HepG2 (cell line): ENCODE measurements around the gene C1QTNF5. TPM values are rescaled to one million over a fixed set of nuclear protein-coding genes. Genes with fewer than 3 reads are reported as not detected.

Source experiments
- ARID2 ChIP-seq: sonication (generic); formaldehyde crosslinking; IDR thresholded peaks from 2 replicates; pipeline ENCODE4 v1.8.1; 2022; ENCODE audit warnings: mild to moderate bottlenecking, missing genetic modification reagents, borderline replicate concordance
- ESRRA ChIP-seq: sonication (generic); formaldehyde crosslinking; IDR thresholded peaks from 2 replicates; pipeline ENCODE4 v1.5.1; 2020; ENCODE audit warnings: mild to moderate bottlenecking, low read depth, missing genetic modification reagents
- HNRNPH1 ChIP-seq: fragments of 200-400 bp; formaldehyde crosslinking; optimal IDR thresholded peaks from 2 replicates; pipeline ENCODE3; 2017; ENCODE audit warnings: mild to moderate bottlenecking, low read depth, low read length
- KLF9 ChIP-seq: IDR thresholded peaks from 2 replicates; pipeline ENCODE4 v1.6.1; 2016; ENCODE audit warnings: low read depth
- MED1 ChIP-seq: sonication (generic); formaldehyde crosslinking; IDR thresholded peaks from 2 replicates; pipeline ENCODE4 v1.4.0; 2020; ENCODE audit warnings: missing genetic modification reagents
- NFATC3 ChIP-seq: sonication (generic); formaldehyde crosslinking; IDR thresholded peaks from 2 replicates; pipeline ENCODE4 v1.5.1; 2020; ENCODE audit warnings: mild to moderate bottlenecking, missing genetic modification reagents
- SRSF4 ChIP-seq: fragments of 200-400 bp; formaldehyde crosslinking; IDR thresholded peaks from one replicate; pipeline ENCODE4 v1.6.1; 2018; ENCODE audit warnings: mild to moderate bottlenecking, low read depth, low read length, moderate library complexity; ENCODE audit not compliant: poor library complexity, severe bottlenecking
- ZNF883 ChIP-seq: sonication (generic); formaldehyde crosslinking; IDR thresholded peaks from 2 replicates; pipeline ENCODE4 v1.5.1; 2020; ENCODE audit warnings: mild to moderate bottlenecking, missing genetic modification reagents; ENCODE audit errors: not compliant biosample characterization
- polyA plus RNA-seq, 8 experiments: library from polyadenylated mRNA; depleted of rRNA in 3 of 8; stranded (reverse) in 7 of 8; unstranded in 1 of 8; fragments of >200 nt; fragmentation: Illumina TruSeq in 4 of 8; extraction: Trizol in 4 of 8; gene quantifications; 2 replicates each; pipeline versions ENCODE4 v1.2.1 to v1.2.3, GENCODE V29; 2011 to 2016; ENCODE audit warnings: low read depth in 4 of 8, missing spikeins in 1 of 8, mixed read lengths in 1 of 8; ENCODE audit not compliant: insufficient read depth in 1 of 8
- total RNA-seq, 5 experiments: library from RNA; depleted of rRNA; stranded (reverse); fragments of >200 nt; fragmentation: Illumina TruSeq; extraction: Trizol; gene quantifications; 2 replicates each; pipeline ENCODE4 v1.2.3, GENCODE V29; 2016; ENCODE audit warnings: low read depth in 1 of 5
- TF ChIP-seq, protein P1 (sequence below): sonication (generic); formaldehyde crosslinking; IDR thresholded peaks from 2 replicates; pipeline ENCODE4 v1.4.0; 2020; ENCODE audit warnings: missing genetic modification reagents, borderline replicate concordance
- TF ChIP-seq, protein P2 (sequence below): sonication (generic); formaldehyde crosslinking; IDR thresholded peaks from 2 replicates; pipeline ENCODE4 v1.5.0; 2020; ENCODE audit warnings: missing genetic modification reagents
- TF ChIP-seq, protein P3 (sequence below): sonication (generic); formaldehyde crosslinking; IDR thresholded peaks from 2 replicates; pipeline ENCODE4 v1.4.0; 2020; ENCODE audit warnings: low read depth, missing genetic modification reagents
- TF ChIP-seq, protein P4 (sequence below): sonication (generic); formaldehyde crosslinking; IDR thresholded peaks from 2 replicates; pipeline ENCODE4 v1.9.0; 2021; ENCODE audit warnings: missing genetic modification reagents, mild to moderate bottlenecking, borderline replicate concordance
- TF ChIP-seq, protein P5 (sequence below): sonication (generic); formaldehyde crosslinking; IDR thresholded peaks from 2 replicates; pipeline ENCODE4 v1.9.0; 2021; ENCODE audit warnings: missing genetic modification reagents, borderline replicate concordance
- TF ChIP-seq, protein P6 (sequence below): sonication (generic); formaldehyde crosslinking; IDR thresholded peaks from 2 replicates; pipeline ENCODE4 v1.4.0; 2020; ENCODE audit warnings: missing genetic modification reagents, borderline replicate concordance

Gene C1QTNF5
- total and polyA plus RNA-seq, 2 of the 13 experiments (the other 11 are each of a cell fraction or from before 2014, with no cell fraction given) = 0.86 to 1.2 TPM

DNA sequence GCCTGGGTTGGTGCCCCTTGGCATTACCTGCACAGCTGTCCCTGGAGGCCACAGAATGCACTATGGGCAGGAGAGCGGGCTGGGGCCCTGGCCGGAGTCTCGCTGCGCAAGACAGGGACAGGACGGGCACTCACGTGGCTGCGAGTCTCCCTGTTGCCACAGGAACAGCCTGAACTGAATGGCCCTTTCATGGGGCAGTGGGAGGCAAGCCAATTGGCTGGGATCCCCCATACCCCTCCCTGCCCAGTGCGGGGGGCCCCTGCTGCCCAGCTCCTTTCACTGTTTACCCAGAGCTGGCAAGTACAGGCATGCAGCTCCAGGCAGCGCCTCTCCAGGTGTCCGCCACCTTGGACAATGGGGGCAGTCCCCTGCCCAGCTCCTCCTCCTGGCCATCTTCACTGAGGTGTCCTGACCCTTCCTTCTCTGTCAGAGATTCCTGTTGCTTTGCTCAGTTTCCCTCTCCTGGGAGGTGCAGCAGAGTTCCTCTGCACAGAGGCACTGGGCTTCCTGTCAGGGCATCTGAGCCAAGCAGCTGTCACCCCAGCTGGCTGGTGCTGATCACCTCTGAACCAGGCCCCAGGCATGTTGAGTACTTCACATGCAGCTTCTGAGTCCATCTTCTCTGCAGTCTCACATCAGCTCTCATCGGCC, 35.6 kb upstream of the C1QTNF5 start (continued):
- TF ChIP-seq, protein P1, sequence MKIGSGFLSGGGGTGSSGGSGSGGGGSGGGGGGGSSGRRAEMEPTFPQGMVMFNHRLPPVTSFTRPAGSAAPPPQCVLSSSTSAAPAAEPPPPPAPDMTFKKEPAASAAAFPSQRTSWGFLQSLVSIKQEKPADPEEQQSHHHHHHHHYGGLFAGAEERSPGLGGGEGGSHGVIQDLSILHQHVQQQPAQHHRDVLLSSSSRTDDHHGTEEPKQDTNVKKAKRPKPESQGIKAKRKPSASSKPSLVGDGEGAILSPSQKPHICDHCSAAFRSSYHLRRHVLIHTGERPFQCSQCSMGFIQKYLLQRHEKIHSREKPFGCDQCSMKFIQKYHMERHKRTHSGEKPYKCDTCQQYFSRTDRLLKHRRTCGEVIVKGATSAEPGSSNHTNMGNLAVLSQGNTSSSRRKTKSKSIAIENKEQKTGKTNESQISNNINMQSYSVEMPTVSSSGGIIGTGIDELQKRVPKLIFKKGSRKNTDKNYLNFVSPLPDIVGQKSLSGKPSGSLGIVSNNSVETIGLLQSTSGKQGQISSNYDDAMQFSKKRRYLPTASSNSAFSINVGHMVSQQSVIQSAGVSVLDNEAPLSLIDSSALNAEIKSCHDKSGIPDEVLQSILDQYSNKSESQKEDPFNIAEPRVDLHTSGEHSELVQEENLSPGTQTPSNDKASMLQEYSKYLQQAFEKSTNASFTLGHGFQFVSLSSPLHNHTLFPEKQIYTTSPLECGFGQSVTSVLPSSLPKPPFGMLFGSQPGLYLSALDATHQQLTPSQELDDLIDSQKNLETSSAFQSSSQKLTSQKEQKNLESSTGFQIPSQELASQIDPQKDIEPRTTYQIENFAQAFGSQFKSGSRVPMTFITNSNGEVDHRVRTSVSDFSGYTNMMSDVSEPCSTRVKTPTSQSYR (CRISPR knock-in tag) = peak; percentile 23; the same call in 1 of the 2 replicates
- TF ChIP-seq, protein P2, sequence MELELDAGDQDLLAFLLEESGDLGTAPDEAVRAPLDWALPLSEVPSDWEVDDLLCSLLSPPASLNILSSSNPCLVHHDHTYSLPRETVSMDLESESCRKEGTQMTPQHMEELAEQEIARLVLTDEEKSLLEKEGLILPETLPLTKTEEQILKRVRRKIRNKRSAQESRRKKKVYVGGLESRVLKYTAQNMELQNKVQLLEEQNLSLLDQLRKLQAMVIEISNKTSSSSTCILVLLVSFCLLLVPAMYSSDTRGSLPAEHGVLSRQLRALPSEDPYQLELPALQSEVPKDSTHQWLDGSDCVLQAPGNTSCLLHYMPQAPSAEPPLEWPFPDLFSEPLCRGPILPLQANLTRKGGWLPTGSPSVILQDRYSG = no peak
- TF ChIP-seq ARID2 (CRISPR knock-in tag) (no peak), MED1 (CRISPR knock-in tag) (peak; percentile 72), NFATC3 (CRISPR knock-in tag) (no peak), ZNF883 (CRISPR knock-in tag) (no peak), SRSF4 (no peak), HNRNPH1 (no peak), ESRRA (0 out of 2 replicates have a peak, but pooled peaks have one; percentile 27), KLF9 (CRISPR knock-in tag) (no peak)
- TF ChIP-seq, protein P3, sequence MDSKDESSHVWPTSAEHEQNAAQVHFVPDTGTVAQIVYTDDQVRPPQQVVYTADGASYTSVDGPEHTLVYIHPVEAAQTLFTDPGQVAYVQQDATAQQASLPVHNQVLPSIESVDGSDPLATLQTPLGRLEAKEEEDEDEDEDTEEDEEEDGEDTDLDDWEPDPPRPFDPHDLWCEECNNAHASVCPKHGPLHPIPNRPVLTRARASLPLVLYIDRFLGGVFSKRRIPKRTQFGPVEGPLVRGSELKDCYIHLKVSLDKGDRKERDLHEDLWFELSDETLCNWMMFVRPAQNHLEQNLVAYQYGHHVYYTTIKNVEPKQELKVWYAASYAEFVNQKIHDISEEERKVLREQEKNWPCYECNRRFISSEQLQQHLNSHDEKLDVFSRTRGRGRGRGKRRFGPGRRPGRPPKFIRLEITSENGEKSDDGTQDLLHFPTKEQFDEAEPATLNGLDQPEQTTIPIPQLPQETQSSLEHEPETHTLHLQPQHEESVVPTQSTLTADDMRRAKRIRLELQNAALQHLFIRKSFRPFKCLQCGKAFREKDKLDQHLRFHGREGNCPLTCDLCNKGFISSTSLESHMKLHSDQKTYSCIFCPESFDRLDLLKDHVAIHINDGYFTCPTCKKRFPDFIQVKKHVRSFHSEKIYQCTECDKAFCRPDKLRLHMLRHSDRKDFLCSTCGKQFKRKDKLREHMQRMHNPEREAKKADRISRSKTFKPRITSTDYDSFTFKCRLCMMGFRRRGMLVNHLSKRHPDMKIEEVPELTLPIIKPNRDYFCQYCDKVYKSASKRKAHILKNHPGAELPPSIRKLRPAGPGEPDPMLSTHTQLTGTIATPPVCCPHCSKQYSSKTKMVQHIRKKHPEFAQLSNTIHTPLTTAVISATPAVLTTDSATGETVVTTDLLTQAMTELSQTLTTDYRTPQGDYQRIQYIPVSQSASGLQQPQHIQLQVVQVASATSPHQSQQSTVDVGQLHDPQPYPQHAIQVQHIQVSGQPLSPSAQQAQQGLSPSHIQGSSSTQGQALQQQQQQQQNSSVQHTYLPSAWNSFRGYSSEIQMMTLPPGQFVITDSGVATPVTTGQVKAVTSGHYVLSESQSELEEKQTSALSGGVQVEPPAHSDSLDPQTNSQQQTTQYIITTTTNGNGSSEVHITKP (CRISPR knock-in tag) = peak; percentile 76; the same call in 1 of the 2 replicates
- TF ChIP-seq, protein P4, sequence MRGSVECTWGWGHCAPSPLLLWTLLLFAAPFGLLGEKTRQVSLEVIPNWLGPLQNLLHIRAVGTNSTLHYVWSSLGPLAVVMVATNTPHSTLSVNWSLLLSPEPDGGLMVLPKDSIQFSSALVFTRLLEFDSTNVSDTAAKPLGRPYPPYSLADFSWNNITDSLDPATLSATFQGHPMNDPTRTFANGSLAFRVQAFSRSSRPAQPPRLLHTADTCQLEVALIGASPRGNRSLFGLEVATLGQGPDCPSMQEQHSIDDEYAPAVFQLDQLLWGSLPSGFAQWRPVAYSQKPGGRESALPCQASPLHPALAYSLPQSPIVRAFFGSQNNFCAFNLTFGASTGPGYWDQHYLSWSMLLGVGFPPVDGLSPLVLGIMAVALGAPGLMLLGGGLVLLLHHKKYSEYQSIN (CRISPR knock-in tag) = no peak
- TF ChIP-seq, protein P5, sequence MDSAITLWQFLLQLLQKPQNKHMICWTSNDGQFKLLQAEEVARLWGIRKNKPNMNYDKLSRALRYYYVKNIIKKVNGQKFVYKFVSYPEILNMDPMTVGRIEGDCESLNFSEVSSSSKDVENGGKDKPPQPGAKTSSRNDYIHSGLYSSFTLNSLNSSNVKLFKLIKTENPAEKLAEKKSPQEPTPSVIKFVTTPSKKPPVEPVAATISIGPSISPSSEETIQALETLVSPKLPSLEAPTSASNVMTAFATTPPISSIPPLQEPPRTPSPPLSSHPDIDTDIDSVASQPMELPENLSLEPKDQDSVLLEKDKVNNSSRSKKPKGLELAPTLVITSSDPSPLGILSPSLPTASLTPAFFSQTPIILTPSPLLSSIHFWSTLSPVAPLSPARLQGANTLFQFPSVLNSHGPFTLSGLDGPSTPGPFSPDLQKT = no peak
- TF ChIP-seq, protein P6, sequence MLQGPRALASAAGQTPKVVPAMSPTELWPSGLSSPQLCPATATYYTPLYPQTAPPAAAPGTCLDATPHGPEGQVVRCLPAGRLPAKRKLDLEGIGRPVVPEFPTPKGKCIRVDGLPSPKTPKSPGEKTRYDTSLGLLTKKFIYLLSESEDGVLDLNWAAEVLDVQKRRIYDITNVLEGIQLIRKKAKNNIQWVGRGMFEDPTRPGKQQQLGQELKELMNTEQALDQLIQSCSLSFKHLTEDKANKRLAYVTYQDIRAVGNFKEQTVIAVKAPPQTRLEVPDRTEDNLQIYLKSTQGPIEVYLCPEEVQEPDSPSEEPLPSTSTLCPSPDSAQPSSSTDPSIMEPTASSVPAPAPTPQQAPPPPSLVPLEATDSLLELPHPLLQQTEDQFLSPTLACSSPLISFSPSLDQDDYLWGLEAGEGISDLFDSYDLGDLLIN (CRISPR knock-in tag) = no peak
